Neuronal stem cell (in vitro differentiated cells): Measurements from ENCODE around the gene STING1.

ENCODE experiments used
- DNase-seq: peaks from one replicate; pipeline ENCODE4 v3.0.0-alpha.2; 2013; ENCODE audit warnings: low spot score
- H2AFZ ChIP-seq: one replicate; pipeline ENCODE4 v1.6.1; 2013; ENCODE audit warnings: mild to moderate bottlenecking, low read length, inconsistent platforms
- H2AK5ac ChIP-seq: 2 replicates; pipeline ENCODE4 v1.6.1; 2013; ENCODE audit warnings: low read depth, mild to moderate bottlenecking, inconsistent platforms, low read length, moderate library complexity, mixed read lengths
- H2BK120ac ChIP-seq: 2 replicates; pipeline ENCODE4 v1.6.1; 2013; ENCODE audit warnings: low read depth, mild to moderate bottlenecking, inconsistent platforms, low read length, moderate library complexity, mixed read lengths
- H2BK12ac ChIP-seq: one replicate; pipeline ENCODE4 v1.6.1; 2013; ENCODE audit warnings: low read length, inconsistent platforms
- H2BK15ac ChIP-seq: 2 replicates; pipeline ENCODE4 v1.6.1; 2013; ENCODE audit warnings: mild to moderate bottlenecking, low read length, inconsistent platforms, mixed read lengths
- H2BK5ac ChIP-seq: one replicate; pipeline ENCODE4 v1.6.1; 2013; ENCODE audit warnings: inconsistent platforms, mild to moderate bottlenecking, low read length, moderate library complexity
- H3K14ac ChIP-seq: one replicate; pipeline ENCODE4 v1.6.1; 2013; ENCODE audit warnings: low read length, inconsistent platforms
- H3K18ac ChIP-seq: 2 replicates; pipeline ENCODE4 v1.6.1; 2013; ENCODE audit warnings: low read length, inconsistent platforms
- H3K23ac ChIP-seq: 2 replicates; pipeline ENCODE4 v1.6.1; 2013; ENCODE audit warnings: low read depth, mild to moderate bottlenecking, mixed read lengths, low read length, inconsistent platforms; ENCODE audit not compliant: poor library complexity
- H3K27ac ChIP-seq: replicated peaks from 3 replicates; pipeline ENCODE4 v1.5.1; 2013; ENCODE audit warnings: low read length, inconsistent platforms
- H3K27me3 ChIP-seq, 3 experiments: 2 replicates each; pipeline ENCODE4 v1.6.1; 2013; ENCODE audit warnings: low read length in 3 of 3, mild to moderate bottlenecking in 2 of 3, inconsistent platforms in 1 of 3, low read depth in 1 of 3, mixed read lengths in 1 of 3, moderate library complexity in 1 of 3; ENCODE audit not compliant: control insufficient read depth in 3 of 3, insufficient read depth in 3 of 3
- H3K36me3 ChIP-seq, 2 donors: replicated peaks in 1 of 2; 2 replicates each; pipeline ENCODE4 v1.6.1; 2013; ENCODE audit warnings: low read length in 2 of 2; ENCODE audit not compliant: control insufficient read depth in 2 of 2, insufficient read depth in 2 of 2
- H3K4ac ChIP-seq: 2 replicates; pipeline ENCODE4 v1.6.1; 2013; ENCODE audit warnings: inconsistent platforms, mild to moderate bottlenecking, low read length, moderate library complexity
- H3K4me1 ChIP-seq, 2 donors: 1 replicate in 1 of 2; 2 replicates in 1 of 2; pipeline ENCODE4 v1.6.1; 2013; ENCODE audit warnings: low read length in 2 of 2, low read depth in 1 of 2; ENCODE audit not compliant: control insufficient read depth in 2 of 2, insufficient read depth in 1 of 2
- H3K4me2 ChIP-seq: one replicate; pipeline ENCODE4 v1.6.1; 2013; ENCODE audit warnings: mild to moderate bottlenecking, low read length, inconsistent platforms; ENCODE audit not compliant: insufficient read depth, poor library complexity, severe bottlenecking
- H3K4me3 ChIP-seq, 2 donors: 2 replicates each; pipeline ENCODE4 v1.5.1; 2013; ENCODE audit warnings: low read length in 2 of 2, mild to moderate bottlenecking in 2 of 2, inconsistent platforms in 1 of 2, moderate library complexity in 1 of 2
- H3K79me1 ChIP-seq: one replicate; pipeline ENCODE4 v1.6.1; 2013; ENCODE audit warnings: low read depth, mild to moderate bottlenecking, inconsistent platforms, low read length, moderate library complexity
- H3K9ac ChIP-seq: one replicate; pipeline ENCODE4 v1.6.1; 2013; ENCODE audit warnings: mild to moderate bottlenecking, low read depth, low read length, inconsistent platforms; ENCODE audit not compliant: poor library complexity
- H3K9me3 ChIP-seq, 2 donors: replicated peaks in 1 of 2; 2 replicates each; pipeline versions ENCODE3 to v1.6.1; 2013; ENCODE audit warnings: low read length in 2 of 2, mild to moderate bottlenecking in 2 of 2, inconsistent platforms in 1 of 2, low read depth in 1 of 2, mixed read lengths in 1 of 2, moderate library complexity in 1 of 2; ENCODE audit not compliant: control insufficient read depth in 2 of 2, insufficient read depth in 1 of 2
- H4K8ac ChIP-seq: one replicate; pipeline ENCODE4 v1.6.1; 2013; ENCODE audit warnings: low read depth, mild to moderate bottlenecking, inconsistent platforms, low read length, moderate library complexity
- H4K91ac ChIP-seq: one replicate; pipeline ENCODE4 v1.6.1; 2013; ENCODE audit warnings: low read length, low read depth, mild to moderate bottlenecking, inconsistent platforms; ENCODE audit not compliant: poor library complexity
- WGBS, 2 donors: extraction: QIAGEN DNeasy Blood & Tissue Kit; methylation state at CpG; one replicate each; pipeline ENCODE4 v1.1.7; 2013; ENCODE audit warnings: missing lambda C conversion rate in 2 of 2, mixed read lengths in 1 of 2; ENCODE audit not compliant: insufficient read length in 2 of 2, insufficient replicate concordance in 1 of 2; ENCODE audit errors: extremely low coverage in 2 of 2; 5-methylcytosine and 5-hydroxymethylcytosine counted together

Gene STING1

DNA sequence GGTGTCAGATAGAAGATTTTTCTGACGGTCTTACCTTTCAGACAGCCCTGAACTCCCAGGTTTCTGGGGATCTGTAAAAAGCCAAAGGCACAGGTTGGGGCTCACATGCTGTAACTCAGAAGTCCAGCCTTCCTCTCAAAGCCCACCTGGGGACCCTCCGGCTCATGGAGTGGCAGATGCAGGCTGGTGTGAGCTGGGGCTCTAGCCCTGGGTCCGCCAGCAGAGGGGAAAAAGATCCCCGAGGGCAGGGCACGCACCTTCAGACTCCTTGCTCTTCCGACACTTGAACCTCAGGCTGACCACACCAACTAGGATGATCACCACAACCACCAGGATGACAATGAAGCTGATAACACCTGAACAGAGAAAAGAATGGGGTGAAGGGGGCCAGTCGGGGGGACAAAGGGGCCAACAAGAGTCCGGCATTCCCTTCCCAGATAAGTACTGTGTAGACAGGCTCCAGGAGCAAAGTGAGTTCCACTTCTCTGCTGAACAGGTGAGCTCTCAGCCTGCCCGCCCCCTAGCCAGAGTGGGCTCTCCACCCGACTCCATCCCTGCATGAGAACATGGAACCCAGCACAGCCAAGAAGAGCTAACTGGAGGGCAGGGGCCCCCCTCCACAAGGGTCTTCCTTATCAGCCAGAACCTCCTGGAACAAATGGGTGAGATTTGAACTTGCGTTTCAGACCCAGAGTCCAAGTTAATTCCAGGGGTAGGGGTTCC is 27.8 kb downstream of the STING1 start:
- H3K4ac ChIP-seq, result no peak overlapping the region
- H3K9ac ChIP-seq, result no peak overlapping the region
- H2AK5ac ChIP-seq, result peak overlapping the region; percentile 70
- H2BK120ac ChIP-seq, result no peak overlapping the region
- no peak overlapping the region for H4K91ac ChIP-seq
- H3K79me1 ChIP-seq, result peaks cover 2% of the 10 kb centered on the region
- peaks cover 0 to 4% (median 3%) of the 10 kb centered on the region in 3 experiments for H3K27me3 ChIP-seq
- peaks cover 0 to 7% of the 10 kb centered on the region in 2 donors for H3K9me3 ChIP-seq
- H3K23ac ChIP-seq, result no peak overlapping the region
- H4K8ac ChIP-seq, result no peak overlapping the region
- no peak overlapping the region for H2BK5ac ChIP-seq
- WGBS, 2 donors, result no CpG with 5 or more reads among the region's 11 CpGs
- H2BK12ac ChIP-seq, result no peak overlapping the region
- peak overlapping the region; percentile 55 for H2BK15ac ChIP-seq
- H3K14ac ChIP-seq, result no peak overlapping the region
- H3K4me3 ChIP-seq, result no peak overlapping the region
- H3K4me1 ChIP-seq, result no peaks in the 10 kb centered on the region
- no peaks in the 10 kb centered on the region for H3K36me3 ChIP-seq
- no peak overlapping the region for H2AFZ ChIP-seq
- DNase-seq, result no peak
- peak overlapping the region; percentile 35 for H3K18ac ChIP-seq
- H3K27ac ChIP-seq, result no peak overlapping the region
- no peak overlapping the region for H3K4me2 ChIP-seq

DNA sequence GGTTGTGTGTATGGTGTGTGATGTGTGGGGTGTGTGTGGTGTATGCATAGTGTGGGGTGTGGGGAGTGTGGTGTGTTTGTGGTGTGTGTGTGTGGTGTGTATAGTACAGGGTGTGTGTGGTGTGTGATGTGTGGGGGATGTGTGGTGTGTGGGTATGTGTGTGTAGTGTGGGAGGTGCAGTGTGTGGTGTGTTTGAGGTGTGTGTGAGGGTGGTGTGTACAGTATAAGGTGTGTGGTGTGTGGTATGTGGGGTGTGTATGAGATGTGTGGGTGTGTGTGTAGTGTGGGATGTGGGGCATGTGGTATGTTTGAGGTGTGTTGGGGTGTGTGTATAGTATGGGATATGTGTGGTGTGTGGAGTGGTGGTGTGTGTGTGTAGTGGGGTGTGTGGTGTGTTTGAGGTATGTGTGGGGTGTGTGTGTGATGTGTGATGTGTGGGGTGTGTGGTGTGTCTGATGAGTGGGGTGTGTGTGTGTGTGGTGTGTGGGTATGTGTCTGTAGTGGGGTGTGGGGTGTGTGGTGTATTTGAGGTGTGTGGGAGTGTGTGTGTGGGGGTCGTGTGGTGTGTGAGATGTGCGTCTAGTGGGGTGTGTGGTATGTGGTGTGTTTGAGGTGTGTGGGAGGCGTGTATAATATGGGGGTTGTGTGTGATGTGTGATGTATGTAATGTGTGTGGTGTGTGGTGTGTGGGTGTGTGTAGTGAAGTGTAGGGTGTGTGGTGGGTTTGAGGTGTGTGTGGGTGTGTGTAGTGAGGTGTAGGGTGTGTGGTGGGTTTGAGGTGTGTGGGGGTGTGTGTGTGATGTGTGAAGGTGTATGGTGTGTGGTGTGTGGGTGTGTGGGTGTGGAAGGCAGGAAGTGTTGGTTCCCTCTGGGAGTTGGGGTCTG is 28.6 kb downstream of the STING1 start:
- Histone ChIP-seq H4K8ac (peak overlapping the region; percentile 65), H2AFZ (no peak overlapping the region), H3K27me3 (peaks cover 0 to 4% (median 3%) of the 10 kb centered on the region in 3 experiments), H3K4me1 (no peaks in the 10 kb centered on the region), H3K18ac (peak overlapping the region; percentile 17), H3K4me3 (peak overlapping the region in 1 of 2 donors; percentile 34), H2BK5ac (no peak overlapping the region), H2AK5ac (peak overlapping the region; percentile 70), H2BK12ac (peak overlapping the region; percentile 73), H3K9me3 (peaks cover 0 to 7% of the 10 kb centered on the region in 2 donors), H3K4ac (no peak overlapping the region), H3K9ac (no peak overlapping the region), H3K27ac (no peak overlapping the region), H3K23ac (peak overlapping the region; percentile 89), H3K36me3 (no peaks in the 10 kb centered on the region), H3K4me2 (no peak overlapping the region), H3K14ac (peak overlapping the region; percentile 94), H4K91ac (peak overlapping the region; percentile 53), H3K79me1 (peaks cover 2% of the 10 kb centered on the region), H2BK120ac (no peak overlapping the region), H2BK15ac (peak overlapping the region; percentile 85)
- DNase-seq, result no peak
- 100% methylated on average over 2 to 3 of the region's 3 CpGs for WGBS, 2 donors

DNA sequence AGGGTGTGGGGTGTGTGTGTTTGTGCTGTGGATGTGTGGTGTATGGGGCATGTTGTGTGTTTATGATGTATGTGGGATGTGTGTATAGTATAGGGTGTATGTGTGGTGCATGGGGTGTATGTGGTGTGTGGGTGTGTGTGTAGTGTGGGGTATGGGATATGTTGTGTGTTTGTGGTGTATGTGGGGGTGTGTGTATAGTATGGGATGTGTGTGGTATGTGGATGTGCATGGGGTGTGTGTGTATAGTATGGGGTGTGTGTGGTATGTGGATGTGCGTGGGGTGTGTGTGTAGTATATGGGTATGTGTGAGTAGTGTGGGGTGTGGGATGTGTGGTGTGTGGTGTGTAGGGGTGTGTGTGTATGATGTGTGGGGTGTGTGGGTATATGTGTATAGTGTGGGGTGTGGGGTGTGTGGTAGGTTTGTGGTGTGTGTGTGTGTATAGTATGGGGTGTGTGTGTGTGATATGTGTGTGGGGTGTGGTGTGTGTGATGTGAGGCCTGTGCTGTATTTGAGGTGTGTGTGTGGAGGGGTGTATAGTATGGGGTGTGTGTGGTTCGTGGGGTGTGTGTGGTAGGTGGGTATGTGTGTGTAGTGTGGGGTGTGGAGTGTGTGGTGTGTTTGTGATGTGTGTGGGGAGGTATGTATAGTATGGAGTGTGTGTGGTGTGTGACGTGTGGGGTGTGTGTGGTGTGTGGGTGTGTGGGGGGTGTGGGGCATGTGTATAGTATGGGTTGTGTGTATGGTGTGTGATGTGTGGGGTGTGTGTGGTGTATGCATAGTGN is 30.5 kb downstream of the STING1 start:
- 100% methylated on average over 1 to 3 of the region's 3 CpGs for WGBS, 2 donors

More for the DNA sequence above, 30.5 kb downstream of the STING1 start:
- H3K27ac ChIP-seq, result no peak overlapping the region
- peaks cover 2% of the 10 kb centered on the region for H3K79me1 ChIP-seq
- no peak overlapping the region for H2AK5ac ChIP-seq
- no peak overlapping the region for H3K4ac ChIP-seq
- no peak overlapping the region for H3K23ac ChIP-seq
- no peak overlapping the region for H3K9ac ChIP-seq
- peak overlapping the region in 1 of 2 donors; percentile 52 for H3K4me3 ChIP-seq
- DNase-seq, result no peak
- peaks cover 0 to 3% (median under 1%) of the 10 kb centered on the region in 3 experiments for H3K27me3 ChIP-seq
- no peak overlapping the region for H3K18ac ChIP-seq
- no peak overlapping the region for H2BK15ac ChIP-seq
- peaks cover 0 to 7% of the 10 kb centered on the region in 2 donors for H3K9me3 ChIP-seq
- no peak overlapping the region for H2AFZ ChIP-seq
- no peaks in the 10 kb centered on the region for H3K36me3 ChIP-seq
- no peak overlapping the region for H2BK12ac ChIP-seq
- no peaks in the 10 kb centered on the region for H3K4me1 ChIP-seq
- no peak overlapping the region for H4K8ac ChIP-seq
- no peak overlapping the region for H3K4me2 ChIP-seq
- no peak overlapping the region for H2BK5ac ChIP-seq
- peak overlapping the region; percentile 85 for H4K91ac ChIP-seq
- H3K14ac ChIP-seq, result peak overlapping the region; percentile 26
- no peak overlapping the region for H2BK120ac ChIP-seq
